HG02571 (cell line): ENCODE results near the gene DRAXIN.
"Not testable (repeated sequence)": the region's sequence is repeated elsewhere in the genome, so short reads cannot be mapped to it uniquely, and the experiment has no call there.

Source experiments
- ATAC-seq: cut with Tn5 transposase; IDR thresholded peaks from one replicate; pipeline ENCODE4 v1.9.1; 2021; ENCODE audit warnings: mild to moderate bottlenecking, moderate library complexity; ENCODE audit not compliant: unreplicated experiment

DRAXIN gene

DNA sequence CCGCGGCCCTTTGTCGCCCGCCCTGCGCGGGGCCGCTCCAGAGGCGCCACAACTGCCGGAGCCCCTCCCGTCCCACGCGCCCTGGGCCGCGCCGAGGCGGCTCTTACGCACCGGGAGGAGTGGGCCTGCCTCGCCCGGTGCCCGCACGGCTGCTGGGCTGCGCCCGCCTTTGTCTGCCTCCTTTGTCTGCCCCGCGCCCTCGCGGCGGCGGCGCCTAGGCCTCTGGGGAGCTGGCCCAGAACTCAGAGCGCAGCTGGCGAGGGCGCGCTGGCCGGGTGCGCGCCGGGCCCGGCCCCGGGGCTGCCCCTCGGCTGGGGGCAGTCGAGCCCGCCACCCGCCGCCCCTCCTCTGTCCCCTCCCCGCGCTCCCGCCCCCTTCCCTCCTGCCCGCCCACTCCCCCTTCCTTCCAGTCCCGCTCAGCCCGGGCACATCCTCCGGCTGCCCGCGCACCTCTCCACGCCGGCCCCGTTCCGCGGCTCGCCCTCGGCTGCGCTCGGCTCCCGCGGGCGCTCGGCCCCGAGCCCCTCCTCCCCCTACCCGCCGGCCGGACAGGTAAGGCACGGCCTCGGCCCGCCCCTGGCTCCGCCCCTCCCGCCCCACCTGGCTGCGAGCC, at the start of gene DRAXIN:
DRAXIN (plus strand) TSS at position 409 of the 613 bp plus-strand sequence. CDS start 14,549 bp downstream, outside the sequence.
- ATAC-seq: no peak

- ATAC-seq: no peak
Observed at GRCh38 chr1:11641776-11642305, 49.7 kb upstream of the DRAXIN start.

GRCh38 chr1:11642418-11643017, 49.0 kb upstream of the DRAXIN start:
- not testable (repeated sequence) for ATAC-seq

DNA sequence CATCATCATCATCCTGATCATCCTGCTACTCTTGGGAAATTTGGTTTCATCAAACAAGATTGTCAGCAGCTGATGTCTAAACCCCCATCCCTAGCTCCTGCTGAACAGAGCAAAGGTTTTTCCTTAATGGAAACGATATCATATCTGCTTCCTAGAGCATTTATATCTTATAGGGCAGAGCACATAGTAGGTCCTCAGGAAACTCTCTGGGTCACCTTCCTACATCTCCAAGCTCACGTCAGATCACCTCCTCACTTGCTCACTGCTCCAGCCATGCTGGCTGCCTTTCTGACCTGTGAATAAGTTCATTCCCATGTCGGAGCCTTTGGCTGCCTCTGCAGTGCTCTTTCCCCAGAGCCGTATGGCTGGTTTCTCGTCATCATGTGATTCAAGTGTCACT, 47.7 kb upstream of the DRAXIN start:
- no peak for ATAC-seq

GRCh38 chr1:11645270-11645669, 46.2 kb upstream of the DRAXIN start:
- ATAC-seq: no peak

GRCh38 chr1:11645670-11646265, 45.7 kb upstream of the DRAXIN start:
- ATAC-seq: no peak

- no peak for ATAC-seq
Observed at GRCh38 chr1:11646317-11646716, 45.2 kb upstream of the DRAXIN start.

GRCh38 chr1:11647333-11647732, 44.2 kb upstream of the DRAXIN start:
- ATAC-seq: no peak

DNA sequence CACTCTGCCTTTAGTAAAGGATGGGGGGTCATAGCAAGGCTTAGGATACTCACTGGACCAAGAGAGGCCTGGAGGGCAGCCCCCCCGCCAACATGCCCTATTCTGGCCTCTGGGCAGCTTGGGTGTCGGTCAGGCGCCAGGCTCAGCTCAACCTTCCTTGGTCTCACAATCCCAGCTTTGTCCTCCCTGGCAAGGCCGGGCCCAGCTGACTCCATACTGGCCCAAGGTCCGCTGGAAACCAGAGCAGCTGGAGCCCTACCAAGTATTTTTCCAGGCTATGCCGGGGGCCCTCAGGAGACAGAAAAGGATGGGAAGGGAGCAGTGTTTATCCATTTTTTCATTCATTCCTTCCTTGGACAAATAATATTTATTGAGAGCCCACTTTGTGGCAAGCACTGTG, 43.5 kb upstream of the DRAXIN start:
- no peak for ATAC-seq

DNA sequence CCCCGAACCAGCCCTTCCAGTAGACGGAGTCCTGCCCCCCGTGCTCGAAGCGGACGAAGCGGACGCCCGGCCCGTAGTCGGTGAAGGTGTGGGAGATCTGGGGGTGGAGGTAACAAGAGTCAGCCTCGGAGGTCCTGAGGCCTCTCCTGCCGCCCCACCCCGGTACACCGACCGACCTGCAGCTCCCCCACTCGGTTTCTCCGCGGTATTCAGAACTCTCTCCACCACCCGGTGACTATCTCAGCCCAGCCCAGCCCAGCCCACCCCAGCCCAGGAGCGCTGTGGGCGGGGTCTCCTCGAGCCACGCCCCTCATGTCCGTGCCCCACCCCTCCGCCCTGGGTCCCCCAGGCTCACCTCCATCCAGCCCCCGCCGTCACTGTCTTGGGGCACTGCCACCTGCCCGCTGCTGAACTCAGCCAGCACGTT, 42.8 kb upstream of the DRAXIN start:
- no peak for ATAC-seq

- no peak for ATAC-seq
Observed at GRCh38 chr1:11649237-11649623, 42.3 kb upstream of the DRAXIN start.

GRCh38 chr1:11649624-11650330, 41.7 kb upstream of the DRAXIN start:
- ATAC-seq: no peak

GRCh38 chr1:11650331-11650991, 41.0 kb upstream of the DRAXIN start:
- no peak for ATAC-seq

DNA sequence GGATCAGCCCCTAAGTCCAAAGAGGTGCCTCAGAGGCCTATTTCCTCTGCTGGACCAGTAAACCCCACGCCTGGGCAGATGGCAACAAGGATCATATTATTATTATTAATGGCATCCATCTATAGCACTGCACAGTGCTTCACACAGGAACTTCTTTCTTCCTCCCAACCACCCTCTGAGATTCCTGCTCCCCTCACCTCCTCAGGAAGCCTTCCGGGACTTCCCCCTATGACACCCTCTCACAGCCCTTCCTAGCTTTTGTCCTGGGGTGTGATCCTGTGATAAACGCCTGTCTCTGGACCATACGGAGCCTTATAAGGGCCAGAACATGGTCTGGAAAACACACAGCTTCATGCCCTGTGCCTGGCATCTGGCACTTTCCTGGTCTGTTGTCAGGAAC, 40.5 kb upstream of the DRAXIN start:
- ATAC-seq: no peak

DNA sequence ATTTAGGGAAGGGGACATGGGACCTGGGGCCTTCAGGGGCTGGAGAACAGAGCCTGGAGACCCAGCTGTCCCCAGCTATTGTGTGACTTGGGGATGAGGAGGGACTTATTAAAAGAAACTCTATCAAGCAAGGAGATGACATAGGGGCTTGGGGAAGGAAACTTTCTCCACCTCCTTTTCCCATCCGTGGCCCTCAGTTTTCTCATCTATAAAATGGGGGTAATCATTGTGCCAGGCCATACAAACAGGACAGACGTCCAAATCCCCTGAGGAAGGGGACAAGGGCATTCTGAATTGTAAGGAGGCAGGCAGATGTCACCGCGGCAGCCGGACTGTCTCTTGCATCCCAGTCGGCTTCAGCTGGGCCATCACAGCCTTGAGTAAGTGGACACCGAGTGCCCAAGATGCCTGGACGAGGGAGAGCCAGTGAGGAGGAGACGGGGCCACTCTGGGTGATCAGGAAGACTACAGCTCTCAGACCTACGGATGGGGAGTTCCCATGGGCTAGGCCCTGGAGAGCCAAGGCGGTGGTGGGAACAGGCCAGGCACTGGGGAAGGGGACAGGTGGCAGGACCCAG, 39.2 kb upstream of the DRAXIN start:
- no peak for ATAC-seq

GRCh38 chr1:11653101-11653860, 38.2 kb upstream of the DRAXIN start:
- ATAC-seq: no peak

DNA sequence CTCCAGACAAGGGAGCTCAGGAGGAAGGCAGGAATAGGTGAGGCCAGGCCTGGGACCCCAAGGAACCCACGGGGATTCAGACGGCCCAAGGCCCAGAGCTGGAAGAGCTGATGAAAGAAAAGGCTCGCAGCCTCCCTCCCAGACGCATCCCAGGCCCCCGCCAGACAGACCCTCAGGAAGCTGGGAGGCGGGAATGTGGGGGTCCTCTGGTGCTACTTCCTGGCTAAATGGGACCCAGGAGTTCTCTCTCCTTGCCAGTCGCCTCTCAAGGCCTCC, 37.7 kb upstream of the DRAXIN start:
- no peak for ATAC-seq

- ATAC-seq: peak; percentile 67
Observed at GRCh38 chr1:11654137-11654938, 37.2 kb upstream of the DRAXIN start, which contains the start of the genes FBXO2 and FBXO44. Gene FBXO2 (minus strand): TSS chr1:11654429. CDS start chr1:11654340, 89 bp downstream. Gene FBXO44 (plus strand): TSS chr1:11654877. CDS start chr1:11655836, 959 bp downstream.
